GM21723 (cell line): ENCODE measurements around the gene APOC1.

Experiments
- ATAC-seq: cut with Tn5 transposase; IDR thresholded peaks from one replicate; pipeline ENCODE4 v1.9.1; 2021; ENCODE audit warnings: mild to moderate bottlenecking, moderate library complexity; ENCODE audit not compliant: unreplicated experiment

APOC1 gene

DNA sequence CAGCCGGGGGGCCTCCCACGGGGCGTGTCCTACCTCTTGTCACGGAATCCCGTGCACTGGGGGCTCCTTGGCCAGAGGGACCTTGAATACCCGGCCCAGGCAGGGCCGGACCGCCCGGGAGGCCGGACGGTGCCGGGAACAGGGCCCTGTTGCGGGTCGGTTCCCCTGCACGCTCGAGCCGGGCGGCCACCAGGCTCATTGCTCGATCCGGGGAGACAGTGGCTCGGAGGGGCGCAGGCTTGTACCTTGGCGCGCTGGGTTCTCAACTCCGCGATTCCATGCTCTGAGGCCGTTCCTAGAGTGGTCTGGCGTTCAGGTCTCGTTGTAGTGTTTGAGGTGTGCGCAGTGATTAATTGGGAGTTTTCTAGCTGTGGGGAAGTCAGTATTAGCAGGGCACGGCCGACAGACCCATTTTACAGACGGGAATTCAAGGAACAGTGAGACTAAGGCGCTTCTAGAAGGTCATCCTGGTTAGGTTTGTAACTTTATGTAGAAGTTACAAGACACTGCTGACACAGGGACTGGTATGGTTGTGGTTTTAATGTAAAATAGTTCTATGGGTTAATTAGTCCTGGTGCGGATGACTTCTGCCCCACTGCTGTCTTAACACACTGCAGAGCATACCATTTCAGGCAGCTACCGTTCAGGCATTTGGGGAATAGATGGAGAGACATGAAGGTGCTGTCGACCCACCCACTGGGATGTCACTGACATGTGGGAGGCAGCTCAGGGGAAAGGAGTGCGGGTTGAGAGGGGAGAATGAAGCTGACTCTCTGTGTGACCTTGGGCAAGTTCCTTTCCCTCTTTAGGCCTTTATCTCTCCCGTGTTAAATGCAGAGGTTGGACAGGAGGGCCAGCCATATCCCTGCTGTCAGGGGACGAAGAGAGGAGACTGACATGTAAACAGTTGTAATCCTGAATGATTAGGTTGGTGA is 41.4 kb downstream of the APOC1 start:
- ATAC-seq: peak; percentile 25

DNA sequence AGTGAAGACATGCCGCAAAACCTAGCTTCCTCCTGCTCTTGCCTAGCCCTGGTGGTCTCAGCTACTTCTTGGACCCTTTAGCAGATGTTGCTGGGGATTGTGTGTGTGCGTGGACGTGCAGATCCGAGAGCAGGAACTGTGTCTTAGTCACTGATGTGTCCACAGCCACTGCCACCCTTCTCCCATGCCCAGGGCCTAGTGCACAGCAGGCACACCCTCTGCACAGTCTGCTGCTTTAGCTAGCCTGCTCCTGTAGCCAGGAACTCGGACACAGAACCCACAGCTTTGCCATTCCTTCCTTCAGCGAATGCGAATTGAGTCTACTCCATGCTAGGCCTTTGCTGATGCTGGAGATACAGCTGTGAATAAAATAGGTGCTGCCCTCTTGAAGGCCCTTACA is 43.1 kb downstream of the APOC1 start:
- no peak for ATAC-seq

DNA sequence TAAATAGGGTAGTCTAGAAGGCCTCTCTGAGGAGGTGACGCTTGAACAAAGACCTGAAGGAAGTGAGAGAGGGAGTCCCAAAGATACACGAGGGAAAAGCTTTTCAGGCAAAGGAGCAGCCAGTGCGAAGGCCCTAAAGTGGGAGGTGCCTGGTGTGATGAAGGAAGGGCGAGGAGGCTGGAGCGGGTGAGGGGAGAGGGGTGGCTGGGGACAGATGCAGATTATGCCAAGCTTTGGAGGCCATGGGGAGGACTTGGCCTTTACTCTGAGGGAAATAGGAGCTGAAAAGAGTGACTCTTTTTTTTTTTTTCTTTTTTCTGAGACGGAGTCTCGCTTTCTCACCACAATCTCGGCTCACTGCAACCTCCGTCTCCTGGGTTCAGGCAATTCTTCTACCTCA is 43.7 kb downstream of the APOC1 start:
- ATAC-seq: no peak

GRCh38 chr19:44959691-44960090 is 45.3 kb downstream of the APOC1 start:
- no peak for ATAC-seq

DNA sequence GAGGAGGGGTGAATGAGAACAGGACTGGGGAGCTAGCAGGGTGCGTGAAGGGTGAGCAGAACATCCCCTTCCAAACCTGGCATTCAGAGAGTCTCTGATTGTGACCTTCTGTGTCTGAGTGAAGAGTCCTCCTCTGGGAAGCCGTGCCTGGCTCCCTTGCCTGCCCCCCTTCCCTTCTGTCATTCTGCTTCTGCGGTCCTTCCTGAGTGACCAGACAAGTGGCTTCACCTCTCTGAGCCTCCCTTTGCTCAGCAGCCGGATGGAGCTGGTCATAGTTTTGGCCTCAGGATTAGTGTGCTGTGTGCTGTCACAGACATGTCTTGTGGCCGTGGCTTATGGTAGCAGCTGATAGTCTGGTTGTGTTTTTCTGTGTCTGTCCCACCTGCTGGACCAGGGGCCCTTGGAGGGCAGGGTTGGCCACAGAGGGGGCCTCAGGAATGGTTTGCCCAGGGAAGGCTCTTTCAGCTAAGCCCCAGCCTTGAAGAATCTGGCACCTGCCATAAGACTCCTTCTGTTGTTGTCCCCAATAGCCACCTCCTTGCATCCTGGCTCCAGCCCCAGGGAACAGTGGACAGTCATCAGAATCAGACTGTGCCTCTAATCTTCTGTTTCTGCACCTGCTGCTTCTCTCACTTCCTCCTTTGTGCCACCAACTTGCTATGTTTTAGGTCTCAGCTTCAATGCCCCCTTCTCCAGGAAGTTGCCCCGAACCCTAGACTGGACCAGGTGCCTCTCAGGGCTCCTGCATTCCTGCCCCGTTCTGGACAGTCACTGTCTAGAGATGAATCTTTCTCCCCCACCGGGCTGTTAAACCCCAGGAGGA is 46.7 kb downstream of the APOC1 start:
- ATAC-seq: no peak

- ATAC-seq: no peak
Measured at GRCh38 chr19:44961821-44962220, 47.4 kb downstream of the APOC1 start.

- ATAC-seq: no peak
Measured at GRCh38 chr19:44968118-44968517, 53.7 kb downstream of the APOC1 start.

DNA sequence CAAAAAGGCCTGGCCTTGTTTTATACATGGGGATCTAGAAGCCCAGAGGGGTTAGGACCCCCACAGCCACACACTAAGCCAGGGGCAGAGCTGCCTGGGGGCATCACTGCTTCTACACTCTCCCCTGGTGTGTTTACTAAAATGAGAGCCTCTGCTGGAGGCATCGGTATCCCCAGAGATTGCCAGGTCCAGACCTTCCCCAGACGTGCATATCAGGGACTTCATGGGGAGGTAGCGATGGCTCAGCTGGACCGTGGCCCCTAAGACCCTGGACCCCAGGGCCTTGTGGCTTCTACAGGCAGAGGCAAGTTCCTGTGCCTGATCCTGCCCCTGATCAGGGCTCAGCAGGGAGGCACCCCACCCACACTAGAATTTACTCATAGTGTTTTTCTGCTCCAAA is 54.3 kb downstream of the APOC1 start:
- ATAC-seq: no peak
